ENCODE measurements around the gene AMTN. TPM values are rescaled to one million over a fixed set of nuclear protein-coding genes. Genes with fewer than 3 reads are reported as not detected.
"Not testable (repeated sequence)": the region's sequence is repeated elsewhere in the genome, so short reads cannot be mapped to it uniquely, and the experiment has no call there.

The AMTN gene, protein sequence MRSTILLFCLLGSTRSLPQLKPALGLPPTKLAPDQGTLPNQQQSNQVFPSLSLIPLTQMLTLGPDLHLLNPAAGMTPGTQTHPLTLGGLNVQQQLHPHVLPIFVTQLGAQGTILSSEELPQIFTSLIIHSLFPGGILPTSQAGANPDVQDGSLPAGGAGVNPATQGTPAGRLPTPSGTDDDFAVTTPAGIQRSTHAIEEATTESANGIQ
- not detected in 2 replicates for total RNA-seq

- no peak within 1 kb of the TSS for H3K27ac Mint-ChIP-seq
- no peak within 1 kb of the TSS for H3K4me3 Mint-ChIP-seq
- no peaks in the 10 kb centered on the region for H3K27me3 Mint-ChIP-seq
- ATAC-seq (ENCODE audit: low read depth), result no peak
- no peaks in the 10 kb centered on the region for H3K9me3 Mint-ChIP-seq
- TF ChIP-seq CTCF (IDR thresholded peaks at IDR 0.05), result no peak
- no peaks in the 10 kb centered on the region for H3K36me3 Mint-ChIP-seq (ENCODE audit: low read depth)
- H3K4me1 Mint-ChIP-seq, result no peaks in the 10 kb centered on the region
- no peak for DNase-seq
- POLR2A ChIA-PET, result no interaction called here
- CTCF ChIA-PET, result no interaction called here
- intact Hi-C loops (cut with micrococcal nuclease), result no loop called here
Measured at GRCh38 chr4:70518269-70518668, at the start of gene AMTN. TSS of gene AMTN (plus strand) at chr4:70518569. CDS start at chr4:70518778, 209 bp downstream.

DNA sequence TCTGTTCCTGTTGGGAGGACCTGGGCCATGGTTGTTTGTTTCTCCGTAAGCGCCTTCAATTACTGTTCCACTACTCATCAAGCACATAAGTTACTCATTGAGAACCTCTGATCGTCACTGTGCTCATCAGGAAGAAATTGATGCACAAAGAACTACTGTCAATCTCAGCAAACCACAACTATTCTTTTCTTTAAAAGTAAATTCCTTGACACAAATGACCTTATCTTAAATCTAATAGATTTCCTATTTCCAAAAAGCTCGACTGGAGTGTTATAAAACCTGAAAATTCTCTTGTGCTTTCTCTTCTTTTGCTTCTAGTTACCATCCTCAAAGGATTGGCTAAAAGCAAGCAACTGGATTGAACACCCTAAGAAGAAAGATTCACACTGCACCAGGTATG lies 46.5 kb upstream of the AMTN start, which contains the start of gene MUC7:
TSS of gene MUC7 (plus strand) at position 301 of the 400 bp plus-strand sequence. CDS start 1,825 bp downstream, outside the sequence.
- Mint-ChIP-seq H3K9me3 (peaks cover 9% of the 10 kb centered on the region), H3K27me3 (no peaks in the 10 kb centered on the region), H3K36me3 (ENCODE audit: low read depth) (no peaks in the 10 kb centered on the region), H3K4me3 (no peak within 1 kb of the TSS), H3K27ac (no peak within 1 kb of the TSS), H3K4me1 (no peaks in the 10 kb centered on the region)
- no peak for TF ChIP-seq CTCF (IDR thresholded peaks at IDR 0.05)
- no peak for ATAC-seq (ENCODE audit: low read depth)
- ChIA-PET CTCF (no interaction called here), POLR2A (no interaction called here)
- intact Hi-C loops (cut with micrococcal nuclease), result no loop called here
- DNase-seq, result no peak

DNA sequence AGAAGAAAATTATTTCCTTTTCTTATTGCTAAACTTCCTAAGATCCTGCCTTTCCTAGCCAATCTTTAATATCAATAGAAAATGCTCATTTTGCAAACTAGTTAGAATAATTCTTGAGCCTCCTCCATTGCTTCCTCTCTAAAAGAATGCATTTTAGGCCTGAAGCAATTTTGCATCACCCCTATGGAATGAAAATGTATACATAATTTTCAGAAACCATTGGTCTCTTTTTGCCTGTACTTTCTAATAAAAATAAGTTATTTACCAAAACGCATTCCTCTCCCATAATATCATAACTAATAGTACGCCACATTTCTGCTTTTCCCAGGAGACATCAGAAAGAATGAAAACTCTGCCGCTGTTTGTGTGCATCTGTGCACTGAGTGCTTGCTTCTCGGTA lies 44.7 kb upstream of the AMTN start:
- DNase-seq (no peak), ATAC-seq (ENCODE audit: low read depth) (no peak)
- Mint-ChIP-seq H3K4me1 (no peaks in the 10 kb centered on the region), H3K4me3 (no peak overlapping the region), H3K36me3 (ENCODE audit: low read depth) (no peaks in the 10 kb centered on the region), H3K27me3 (no peaks in the 10 kb centered on the region), H3K9me3 (peaks cover 4% of the 10 kb centered on the region), H3K27ac (no peak overlapping the region)
- POLR2A ChIA-PET, result no interaction called here
- intact Hi-C loops (cut with micrococcal nuclease), result no loop called here
- CTCF ChIA-PET, result no interaction called here
- TF ChIP-seq CTCF (IDR thresholded peaks at IDR 0.05), result no peak

- no peak overlapping the region for H3K27ac Mint-ChIP-seq
- no peaks in the 10 kb centered on the region for H3K36me3 Mint-ChIP-seq (ENCODE audit: low read depth)
- DNase-seq (no peak), ATAC-seq (ENCODE audit: low read depth) (no peak)
- TF ChIP-seq CTCF (IDR thresholded peaks at IDR 0.05), result no peak
- ChIA-PET POLR2A (no interaction called here), CTCF (interaction anchor here (0.7 kb wide), 1 partner anchor 1609 kb away, joined by 3 read pairs; no protein-coding TSS in a partner anchor)
- H3K27me3 Mint-ChIP-seq, result peaks cover 12% of the 10 kb centered on the region
- intact Hi-C loops (cut with micrococcal nuclease), result no loop called here
- H3K4me1 Mint-ChIP-seq, result no peaks in the 10 kb centered on the region
- no peaks in the 10 kb centered on the region for H3K9me3 Mint-ChIP-seq
- no peak overlapping the region for H3K4me3 Mint-ChIP-seq
Measured at GRCh38 chr4:70488748-70489147, 29.6 kb upstream of the AMTN start.

DNA sequence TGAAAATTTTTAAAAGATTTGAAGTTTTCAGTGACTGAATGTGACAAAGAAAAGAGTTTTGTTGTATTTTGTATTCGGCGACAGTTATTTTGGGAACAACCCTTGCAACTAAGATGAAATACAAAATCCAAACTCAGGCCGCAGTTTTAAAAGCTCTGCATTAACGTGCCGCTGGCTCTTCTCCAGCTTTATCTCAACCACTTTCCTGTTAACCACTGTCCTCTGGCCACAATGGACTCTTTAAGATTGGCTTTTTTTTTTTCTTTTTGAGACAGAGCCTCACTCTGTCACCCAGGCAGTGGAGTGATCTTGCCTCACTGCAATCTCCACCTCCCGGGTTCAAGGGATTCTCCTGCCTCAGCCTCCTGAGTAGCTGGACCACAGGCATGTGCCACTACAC lies 22.1 kb upstream of the AMTN start:
- ATAC-seq (ENCODE audit: low read depth) (no peak), DNase-seq (no peak)
- Mint-ChIP-seq H3K4me3 (no peak overlapping the region), H3K36me3 (ENCODE audit: low read depth) (no peaks in the 10 kb centered on the region), H3K27ac (no peak overlapping the region), H3K27me3 (peaks cover 9% of the 10 kb centered on the region), H3K9me3 (no peaks in the 10 kb centered on the region), H3K4me1 (no peaks in the 10 kb centered on the region)
- CTCF ChIA-PET, result no interaction called here
- intact Hi-C loops (cut with micrococcal nuclease), result no loop called here
- no peak for TF ChIP-seq CTCF (IDR thresholded peaks at IDR 0.05)
- POLR2A ChIA-PET, result no interaction called here

DNA sequence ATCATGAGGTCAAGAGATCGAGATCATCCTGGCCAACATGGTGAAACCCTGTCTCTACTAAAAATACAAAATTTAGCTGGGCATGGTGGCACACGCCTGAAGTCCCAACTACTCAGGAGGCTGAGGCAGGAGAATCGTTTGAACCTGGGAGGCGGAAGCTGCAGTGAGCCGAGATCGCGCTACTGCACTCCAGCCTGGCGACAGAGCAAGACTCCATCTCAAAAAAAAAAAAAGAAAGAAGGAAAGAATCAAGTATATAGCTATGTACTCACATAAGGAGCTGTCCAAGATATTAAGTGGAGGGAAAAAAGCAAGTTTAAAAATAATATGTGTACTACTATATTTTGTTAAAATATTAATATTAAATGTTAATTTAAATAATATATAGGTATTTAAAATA lies 16.5 kb upstream of the AMTN start:
- H3K27me3 Mint-ChIP-seq; POLR2A ChIA-PET; H3K4me3 Mint-ChIP-seq; H3K36me3 Mint-ChIP-seq (ENCODE audit: low read depth); CTCF ChIA-PET; H3K4me1 Mint-ChIP-seq; H3K9me3 Mint-ChIP-seq; ATAC-seq (ENCODE audit: low read depth); DNase-seq; H3K27ac Mint-ChIP-seq: not testable (repeated sequence)
- intact Hi-C loops (cut with micrococcal nuclease), result loop anchor here (10.0 kb wide), 1 partner anchor 607 kb away; no protein-coding TSS in a partner anchor
